HepG2 (cell line): ENCODE results near the gene SCN7A. TPM values are rescaled to one million over a fixed set of nuclear protein-coding genes. Genes with fewer than 3 reads are reported as not detected.

Experiments used
- ATAC-seq: fragments of 200-7000 bp; cut with Tn5 transposase; 3 replicates; pipeline ENCODE4 v1.9.1; 2020; ENCODE audit warnings: mild to moderate bottlenecking, moderate library complexity
- BruUV-seq: library from RNA; stranded (reverse); fragments of 400-500 nt; replicated peaks from 2 replicates; lab custom pipeline; 2021; lab: Mats Ljungman, UMichigan
- CTCF ChIA-PET: fragments of 300-600 bp; formaldehyde crosslinking; extraction: SDS; loops from one replicate; lab custom pipeline; 2021; ENCODE audit warnings: low total read pairs, inconsistent platforms, low intra/inter-chr PET ratio; lab: Yijun Ruan, JAX
- POLR2A ChIA-PET: fragments of 350-600 bp; sonication (Branson Sonifier 250); formaldehyde crosslinking; loops from one replicate; lab custom pipeline; 2020; ENCODE audit warnings: antibody characterized with exemption, inconsistent platforms; lab: Yijun Ruan, JAX
- DNase-seq: peaks from one replicate; pipeline ENCODE4 v3.0.0-alpha.2; 2015; ENCODE audit warnings: low spot score
- FAIRE-seq: peaks from 3 replicates; lab custom pipeline; 2011; peaks lifted over from hg19 to GRCh38; lab: Jason Lieb, UNC
- H2AFZ ChIP-seq: one replicate; pipeline ENCODE4 v1.6.1; 2011; ENCODE audit warnings: low read length, inconsistent platforms
- H3K27ac ChIP-seq: fragments of 300-600 bp; 3 replicates; pipeline ENCODE4 v1.8.0; 2011; ENCODE audit warnings: mixed run types, mild to moderate bottlenecking, mixed read lengths, low read length, inconsistent platforms; ENCODE audit not compliant: insufficient read depth; ENCODE audit errors: extremely low read length
- H3K27me3 ChIP-seq, 2 experiments: fragments of 200-600 bp in 1 of 2; 2 replicates in 1 of 2; 3 replicates in 1 of 2; pipeline versions ENCODE4 v1.6.0 to v1.8.0; 2011; ENCODE audit warnings: low read length in 2 of 2, mild to moderate bottlenecking in 2 of 2, moderate library complexity in 2 of 2, inconsistent platforms in 1 of 2; ENCODE audit not compliant: insufficient read depth in 2 of 2, control insufficient read depth in 1 of 2
- H3K36me3 ChIP-seq, 2 experiments: fragments of 200-600 bp in 1 of 2; replicated peaks in 1 of 2; 2 replicates in 1 of 2; 3 replicates in 1 of 2; pipeline versions ENCODE4 v1.5.1 to v1.8.0; 2011; ENCODE audit warnings: low read length in 2 of 2, inconsistent platforms in 1 of 2; ENCODE audit not compliant: insufficient read depth in 2 of 2, control insufficient read depth in 1 of 2
- H3K4me1 ChIP-seq: 2 replicates; pipeline ENCODE4 v1.5.1; 2012; ENCODE audit warnings: low read length, inconsistent platforms; ENCODE audit not compliant: insufficient read depth
- H3K4me2 ChIP-seq: 2 replicates; pipeline ENCODE4 v1.6.0; 2011; ENCODE audit warnings: low read depth, low read length, inconsistent platforms
- H3K4me3 ChIP-seq, 3 experiments: fragments of 200-600 bp in 1 of 3; sonication (generic), shearing (Covaris generic) in 1 of 3; replicated peaks in 1 of 3; 2 replicates each; pipeline ENCODE4 v1.5.1; 2011 to 2016; ENCODE audit warnings: low read length in 3 of 3, inconsistent platforms in 2 of 3, low read depth in 2 of 3, mild to moderate bottlenecking in 2 of 3, control low read depth in 1 of 3, mixed read lengths in 1 of 3; ENCODE audit not compliant: insufficient read depth in 1 of 3
- H3K79me2 ChIP-seq: one replicate; pipeline ENCODE4 v1.6.1; 2011; ENCODE audit warnings: low read length, inconsistent platforms; ENCODE audit not compliant: insufficient read depth
- H3K9ac ChIP-seq: 2 replicates; pipeline ENCODE4 v1.6.0; 2011; ENCODE audit warnings: mild to moderate bottlenecking, low read depth, low read length, inconsistent platforms; ENCODE audit not compliant: insufficient read depth
- H3K9me3 ChIP-seq: 2 replicates; pipeline ENCODE4 v1.5.1; 2012; ENCODE audit warnings: mild to moderate bottlenecking, low read length
- H4K20me1 ChIP-seq: 2 replicates; pipeline ENCODE4 v1.6.0; 2011; ENCODE audit warnings: inconsistent platforms, mild to moderate bottlenecking, low read length, moderate library complexity; ENCODE audit not compliant: insufficient read depth
- BRCA1 ChIP-seq: sonication (generic); formaldehyde crosslinking; IDR thresholded peaks from 2 replicates; pipeline ENCODE4 v1.4.0; 2020; ENCODE audit warnings: missing genetic modification reagents
- FOSL1 ChIP-seq: sonication (generic); formaldehyde crosslinking; IDR thresholded peaks from 2 replicates; pipeline ENCODE4 v1.9.0; 2021; ENCODE audit warnings: missing genetic modification reagents, borderline replicate concordance
- GATAD2A ChIP-seq: IDR thresholded peaks from 2 replicates; pipeline ENCODE4 v1.6.1; 2016
- HDAC2 ChIP-seq: sonication (generic); formaldehyde crosslinking; IDR thresholded peaks from 2 replicates; pipeline ENCODE4 v1.4.0; 2020; ENCODE audit warnings: missing genetic modification reagents
- IRF2 ChIP-seq: IDR thresholded peaks from 2 replicates; pipeline ENCODE4 v1.6.1; 2018; ENCODE audit warnings: missing genetic modification reagents, missing compliant biosample characterization
- ISX ChIP-seq: sonication (generic); formaldehyde crosslinking; conservative IDR thresholded peaks from 2 replicates; pipeline ENCODE4 v1.5.0; 2020; ENCODE audit warnings: missing genetic modification reagents
- MED8 ChIP-seq: sonication (generic); formaldehyde crosslinking; IDR thresholded peaks from 2 replicates; pipeline ENCODE4 v1.8.1; 2023; ENCODE audit warnings: mild to moderate bottlenecking, missing genetic modification reagents; ENCODE audit not compliant: insufficient replicate concordance
- NCOA1 ChIP-seq: sonication (generic); formaldehyde crosslinking; IDR thresholded peaks from 2 replicates; pipeline ENCODE4 v1.9.0; 2021; ENCODE audit warnings: missing genetic modification reagents
- RCOR2 ChIP-seq: IDR thresholded peaks from 2 replicates; pipeline ENCODE4 v1.6.1; 2016; ENCODE audit warnings: missing biosample characterization, missing genetic modification reagents
- SNRNP70 ChIP-seq: fragments of 200-400 bp; formaldehyde crosslinking; IDR thresholded peaks from 2 replicates; pipeline ENCODE4 v1.6.1; 2017; ENCODE audit warnings: mild to moderate bottlenecking, low read depth, low read length, moderate library complexity
- STAG1 ChIP-seq: sonication (generic); formaldehyde crosslinking; IDR thresholded peaks from 2 replicates; pipeline ENCODE4 v1.4.0; 2020; ENCODE audit warnings: missing genetic modification reagents
- STAT6 ChIP-seq: sonication (generic); formaldehyde crosslinking; IDR thresholded peaks from 2 replicates; pipeline ENCODE4 v1.4.0; 2020; ENCODE audit warnings: missing genetic modification reagents, mild to moderate bottlenecking, borderline replicate concordance
- TEAD3 ChIP-seq: optimal IDR thresholded peaks from 2 replicates; pipeline ENCODE3; 2016; ENCODE audit warnings: borderline replicate concordance
- ZBTB33 ChIP-seq: sonication (generic); formaldehyde crosslinking; IDR thresholded peaks from 2 replicates; pipeline ENCODE4 v1.4.0; 2020; ENCODE audit warnings: missing genetic modification reagents
- ZBTB7A ChIP-seq: sonication (generic); formaldehyde crosslinking; IDR thresholded peaks from 2 replicates; pipeline ENCODE4 v1.8.0; 2022; ENCODE audit warnings: mild to moderate bottlenecking, missing genetic modification reagents
- ZFX ChIP-seq: sonication (generic); formaldehyde crosslinking; IDR thresholded peaks from 2 replicates; pipeline ENCODE4 v1.4.0; 2020; ENCODE audit warnings: mild to moderate bottlenecking, low read depth, missing genetic modification reagents, moderate library complexity
- ZNF282 ChIP-seq: fragments of 450-650 bp; IDR thresholded peaks from 2 replicates; pipeline ENCODE4 v1.6.1; 2018; ENCODE audit not compliant: partially characterized antibody
- ZNF292 ChIP-seq: sonication (generic); formaldehyde crosslinking; IDR thresholded peaks from 2 replicates; pipeline ENCODE4 v1.8.1; 2022; ENCODE audit warnings: mild to moderate bottlenecking, low read depth, missing genetic modification reagents, borderline replicate concordance
- ZNF354B ChIP-seq: sonication (generic); formaldehyde crosslinking; IDR thresholded peaks from 2 replicates; pipeline ENCODE4 v1.8.0; 2022; ENCODE audit warnings: mild to moderate bottlenecking, missing genetic modification reagents
- ZNF562 ChIP-seq: sonication (generic); formaldehyde crosslinking; IDR thresholded peaks from 2 replicates; pipeline ENCODE4 v1.8.0; 2022; ENCODE audit warnings: missing genetic modification reagents, borderline replicate concordance
- ZNF713 ChIP-seq: sonication (generic); formaldehyde crosslinking; IDR thresholded peaks from 2 replicates; pipeline ENCODE4 v1.4.0; 2020; ENCODE audit warnings: mild to moderate bottlenecking, missing genetic modification reagents
- in situ Hi-C: cut with HindIII; loops from 2 replicates; pipeline ENCODE4 v1.10.0; 2017; ENCODE audit warnings: low pct_unique_long_range_greater_than_20kb; ENCODE audit not compliant: extremely low pct_ligation_motif_present
- intact Hi-C: fragments of 100-400 bp; cut with micrococcal nuclease; formaldehyde crosslinking; loops from one replicate; pipeline ENCODE4 v1.10.0; 2022; ENCODE audit not compliant: unreplicated experiment
- polyA plus RNA-seq, 8 experiments: library from polyadenylated mRNA; depleted of rRNA in 3 of 8; stranded (reverse) in 7 of 8; unstranded in 1 of 8; fragments of >200 nt; fragmentation: Illumina TruSeq in 4 of 8; extraction: Trizol in 4 of 8; gene quantifications; 2 replicates each; pipeline versions ENCODE4 v1.2.1 to v1.2.3, GENCODE V29; 2011 to 2016; ENCODE audit warnings: low read depth in 4 of 8, missing spikeins in 1 of 8, mixed read lengths in 1 of 8; ENCODE audit not compliant: insufficient read depth in 1 of 8
- total RNA-seq, 5 experiments: library from RNA; depleted of rRNA; stranded (reverse); fragments of >200 nt; fragmentation: Illumina TruSeq; extraction: Trizol; gene quantifications; 2 replicates each; pipeline ENCODE4 v1.2.3, GENCODE V29; 2016; ENCODE audit warnings: low read depth in 1 of 5

Gene SCN7A
- total and polyA plus RNA-seq, 2 of the 13 experiments (the other 11 are each of a cell fraction or from before 2014, with no cell fraction given), result 0.01 TPM; not detected in 1

GRCh38 chr2:166375195-166375735 is 118.8 kb downstream of the SCN7A start (continued):
- TF ChIP-seq ISX (CRISPR knock-in tag) (0 out of 2 replicates have a peak, but pooled peaks have one; percentile 7), SNRNP70 (no peak), ZNF713 (CRISPR knock-in tag) (0 out of 2 replicates have a peak, but pooled peaks have one; percentile 4), STAG1 (CRISPR knock-in tag) (no peak)

- Histone ChIP-seq H2AFZ (no peak overlapping the region), H3K9ac (peak overlapping the region; percentile 65; the same call in 1 of the 2 replicates), H3K79me2 (peaks cover 53% of the 10 kb centered on the region), H3K36me3 (no peaks in the 10 kb centered on the region; a peak in 1 of 5 replicates), H4K20me1 (0 out of 2 replicates have a peak, but pooled peaks cover 3% of the 10 kb centered on the region), H3K27me3 (no peaks in the 10 kb centered on the region; a peak in 1 of 5 replicates), H3K4me1 (peaks cover 52% of the 10 kb centered on the region), H3K4me3 (peak overlapping the region; percentile 43 to 85 (median 82)), H3K27ac (no peak overlapping the region), H3K4me2 (peak overlapping the region; percentile 79), H3K9me3 (no peaks in the 10 kb centered on the region)
- CTCF ChIA-PET, result no interaction called here
- POLR2A ChIA-PET, result no interaction called here
- no peak for FAIRE-seq
- no TSS peak for BruUV-seq
- in situ Hi-C loops, result no loop called here
- no peak for ATAC-seq
- peak; percentile 80 for DNase-seq
- intact Hi-C loops, result loop anchor here (2.0 to 5.0 kb wide), 2 partner anchors 239 to 422 kb away; partner anchors contain the start of gene TTC21B
- TF ChIP-seq IRF2 (0 out of 2 replicates have a peak, but pooled peaks have one; percentile 23), FOSL1 (CRISPR knock-in tag) (peak; percentile 38; the same call in 1 of the 2 replicates), ZBTB7A (CRISPR knock-in tag) (no peak), NCOA1 (CRISPR knock-in tag) (no peak), ZBTB33 (CRISPR knock-in tag) (no peak), ZNF562 (CRISPR knock-in tag) (no peak), ZNF292 (CRISPR knock-in tag) (no peak), TEAD3 (no peak), ZFX (no peak), RCOR2 (CRISPR knock-in tag) (0 out of 2 replicates have a peak, but pooled peaks have one; percentile 24), HDAC2 (CRISPR knock-in tag) (0 out of 2 replicates have a peak, but pooled peaks have one; percentile 27), GATAD2A (CRISPR knock-in tag) (peak; percentile 49), STAT6 (CRISPR knock-in tag) (no peak), ZNF354B (no peak), BRCA1 (no peak), MED8 (CRISPR knock-in tag) (no peak), ZNF282 (no peak)
These were observed 120.1 kb downstream of the SCN7A start for GRCh38 chr2:166373951-166374350.
